ENCODE measurements around the gene ZNRF3.

The ZNRF3 gene

DNA sequence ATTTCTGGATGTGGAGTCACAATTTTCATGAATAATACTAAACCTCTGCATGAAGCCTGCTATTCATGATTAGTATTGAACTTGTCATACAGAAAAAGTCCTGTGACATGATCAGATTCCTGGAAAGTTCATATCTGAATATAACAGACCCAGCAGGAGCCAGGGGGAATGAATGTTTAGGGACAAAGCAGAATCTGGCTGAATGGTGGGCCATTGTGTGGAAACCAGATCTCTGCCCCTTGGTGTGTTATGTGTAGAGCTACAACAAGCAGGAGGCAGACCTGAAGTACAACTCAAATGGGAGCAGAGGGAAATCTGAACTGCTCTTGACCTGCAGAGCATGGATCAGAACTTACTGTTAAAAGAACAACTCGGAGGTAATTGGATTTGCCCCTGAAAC lies 219.7 kb downstream of the ZNRF3 start:
- ATAC-seq (replicated peaks; ENCODE audit: extremely low read depth, poor library complexity, severe bottlenecking) (no peak), DNase-seq (ENCODE audit: low spot score in 2 of 2) (no peak)
- no peak overlapping the region for H3K4me3 Mint-ChIP-seq
- H3K9me3 Mint-ChIP-seq = no peaks in the 10 kb centered on the region
- H3K27me3 Mint-ChIP-seq = peaks cover 8% of the 10 kb centered on the region
- no peaks in the 10 kb centered on the region for H3K36me3 Mint-ChIP-seq (ENCODE audit: insufficient read depth)
- no peak overlapping the region for H3K27ac Mint-ChIP-seq (ENCODE audit: low read depth)
- no peaks in the 10 kb centered on the region for H3K4me1 Mint-ChIP-seq

DNA sequence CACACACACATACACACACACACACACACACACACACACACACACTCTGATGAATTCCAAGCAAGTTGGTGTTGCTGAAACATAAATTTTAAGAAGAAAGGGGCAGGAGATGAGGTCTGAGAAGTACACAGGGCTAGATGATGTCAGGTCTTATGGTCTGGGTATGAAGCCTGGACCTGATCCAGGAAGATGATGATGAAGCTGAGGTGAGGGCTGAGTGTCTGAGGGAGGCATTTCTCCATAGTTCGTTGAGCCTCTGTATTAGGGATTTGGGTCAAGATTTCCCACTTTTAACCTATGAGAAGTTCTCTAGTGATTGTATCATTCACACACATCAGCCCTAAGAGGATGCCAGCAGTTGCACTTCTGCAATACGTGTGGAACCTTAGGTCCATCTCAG lies 222.1 kb downstream of the ZNRF3 start:
- H3K27me3 Mint-ChIP-seq = peaks cover 24% of the 10 kb centered on the region
- H3K4me3 Mint-ChIP-seq = no peak overlapping the region
- ATAC-seq (replicated peaks; ENCODE audit: extremely low read depth, poor library complexity, severe bottlenecking) (no peak), DNase-seq (ENCODE audit: low spot score in 2 of 2) (no peak)
- H3K9me3 Mint-ChIP-seq = no peaks in the 10 kb centered on the region
- H3K36me3 Mint-ChIP-seq (ENCODE audit: insufficient read depth) = no peaks in the 10 kb centered on the region
- H3K27ac Mint-ChIP-seq (ENCODE audit: low read depth) = no peak overlapping the region
- H3K4me1 Mint-ChIP-seq = no peaks in the 10 kb centered on the region

DNA sequence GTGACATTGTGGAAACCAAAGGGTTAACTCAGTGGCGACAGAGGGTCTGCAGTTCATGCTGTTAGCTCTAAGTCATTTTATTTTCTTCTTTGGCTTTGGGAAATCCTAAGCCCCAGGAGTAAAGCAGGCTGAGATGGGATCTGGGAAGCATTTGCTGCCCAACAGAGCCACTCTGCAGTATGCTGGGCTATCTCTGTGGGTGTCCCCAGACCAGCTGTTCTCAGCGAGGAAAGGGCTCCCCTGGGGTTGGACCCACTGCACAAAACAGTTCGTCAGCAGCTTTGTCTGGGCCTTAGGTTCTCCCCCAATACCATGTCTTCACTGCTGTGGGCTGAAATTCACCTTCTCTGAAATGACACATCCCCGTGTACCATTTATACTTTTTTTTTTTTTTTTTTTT lies 223.5 kb downstream of the ZNRF3 start:
- Mint-ChIP-seq H3K27me3 (peaks cover 29% of the 10 kb centered on the region), H3K9me3 (no peaks in the 10 kb centered on the region), H3K4me1 (no peaks in the 10 kb centered on the region), H3K27ac (ENCODE audit: low read depth) (no peak overlapping the region), H3K4me3 (no peak overlapping the region), H3K36me3 (ENCODE audit: insufficient read depth) (no peaks in the 10 kb centered on the region)
- DNase-seq (ENCODE audit: low spot score in 2 of 2) (no peak), ATAC-seq (replicated peaks; ENCODE audit: extremely low read depth, poor library complexity, severe bottlenecking) (no peak)

All from central memory CD8-positive, alpha-beta T cell (primary cell).